IPS-20b (cell line): ENCODE measurements around the gene HUS1.
A peak's percentile ranks its signal among the peaks of the same experiment; 100 is the strongest.
"Not testable (repeated sequence)": the region's sequence is repeated elsewhere in the genome, so short reads cannot be mapped to it uniquely, and the experiment has no call there.

Experiments used
- H3K27ac ChIP-seq: one replicate; pipeline ENCODE4 v1.5.1; 2013; ENCODE audit warnings: low read length
- H3K27me3 ChIP-seq: 2 replicates; pipeline ENCODE4 v1.6.1; 2013; ENCODE audit warnings: mild to moderate bottlenecking, low read length, inconsistent platforms; ENCODE audit not compliant: insufficient read depth
- H3K36me3 ChIP-seq: 2 replicates; pipeline ENCODE4 v1.6.1; 2013; ENCODE audit warnings: low read depth, mild to moderate bottlenecking, inconsistent platforms, low read length, moderate library complexity; ENCODE audit not compliant: insufficient read depth
- H3K4me1 ChIP-seq: 2 replicates; pipeline ENCODE4 v1.6.1; 2013; ENCODE audit warnings: mild to moderate bottlenecking, control low read depth, inconsistent platforms, low read length, moderate library complexity; ENCODE audit not compliant: insufficient read depth
- H3K4me3 ChIP-seq: 2 replicates; pipeline ENCODE4 v1.5.1; 2013; ENCODE audit warnings: mild to moderate bottlenecking, low read length, inconsistent platforms
- H3K9ac ChIP-seq: 2 replicates; pipeline ENCODE4 v1.6.1; 2013; ENCODE audit warnings: low read depth, mild to moderate bottlenecking, inconsistent platforms, low read length, moderate library complexity
- H3K9me3 ChIP-seq: 2 replicates; pipeline ENCODE4 v1.6.1; 2013; ENCODE audit warnings: mild to moderate bottlenecking, low read depth, low read length, inconsistent platforms; ENCODE audit not compliant: insufficient read depth

HUS1 gene

DNA sequence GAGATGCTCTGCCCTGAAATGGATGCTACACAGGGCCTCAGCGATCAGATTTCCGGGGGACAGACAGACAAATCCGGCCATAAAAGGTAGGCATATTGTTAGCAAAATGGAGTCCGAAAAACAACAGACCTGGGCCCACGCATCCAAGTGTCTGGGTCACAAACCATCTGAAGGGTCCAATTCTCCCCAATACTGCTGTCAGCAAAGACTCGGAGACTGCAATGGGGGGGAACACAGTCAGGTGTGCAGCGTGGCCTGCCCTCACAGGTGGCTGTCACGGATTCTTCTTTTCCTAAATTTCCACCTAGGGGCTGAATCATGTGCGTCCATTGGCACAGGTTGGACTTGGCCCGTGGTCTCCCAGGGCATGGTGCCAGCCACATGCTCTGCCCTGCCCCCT, 44.1 kb downstream of the HUS1 start:
- Histone ChIP-seq H3K9ac (no peak overlapping the region), H3K36me3 (no peaks in the 10 kb centered on the region), H3K27ac (no peak overlapping the region), H3K4me1 (peaks cover 4% of the 10 kb centered on the region; the same call in 1 of the 2 replicates), H3K9me3 (no peaks in the 10 kb centered on the region), H3K27me3 (no peaks in the 10 kb centered on the region), H3K4me3 (no peak overlapping the region)

DNA sequence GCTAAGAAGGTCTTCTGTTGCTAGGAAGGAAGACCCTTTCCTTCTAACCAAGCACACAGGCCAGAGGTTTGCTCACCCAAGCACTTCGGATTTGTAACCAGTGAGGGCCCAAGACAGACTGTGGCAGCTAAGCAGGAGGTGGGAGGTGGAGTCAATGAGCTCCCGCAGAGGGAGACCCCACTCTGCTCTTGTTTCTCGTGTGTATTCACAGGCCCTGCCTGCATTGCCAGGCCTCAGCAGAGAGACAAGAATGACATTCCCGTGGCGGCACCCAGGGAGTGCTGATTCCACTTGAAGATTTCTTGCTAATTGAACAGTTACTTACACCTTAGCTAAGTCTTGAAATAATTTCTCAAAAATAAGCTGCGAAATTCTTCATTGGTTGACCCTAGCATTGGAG, 44.6 kb downstream of the HUS1 start:
- Histone ChIP-seq H3K27me3 (no peaks in the 10 kb centered on the region), H3K4me3 (no peak overlapping the region), H3K36me3 (no peaks in the 10 kb centered on the region), H3K9ac (no peak overlapping the region), H3K27ac (no peak overlapping the region), H3K4me1 (peaks cover 4% of the 10 kb centered on the region; the same call in 1 of the 2 replicates), H3K9me3 (no peaks in the 10 kb centered on the region)

GRCh38 chr7:47933215-47933614, 46.2 kb downstream of the HUS1 start:
- no peak overlapping the region for H3K4me3 ChIP-seq
- H3K27ac ChIP-seq: no peak overlapping the region
- H3K9ac ChIP-seq: no peak overlapping the region
- no peaks in the 10 kb centered on the region for H3K27me3 ChIP-seq
- no peaks in the 10 kb centered on the region for H3K9me3 ChIP-seq
- H3K36me3 ChIP-seq: no peaks in the 10 kb centered on the region
- peaks cover 4% of the 10 kb centered on the region; the same call in 1 of the 2 replicates for H3K4me1 ChIP-seq

- peaks cover 4% of the 10 kb centered on the region; the same call in 1 of the 2 replicates for H3K4me1 ChIP-seq
- no peaks in the 10 kb centered on the region for H3K36me3 ChIP-seq
- no peak overlapping the region for H3K9ac ChIP-seq
- H3K27ac ChIP-seq: no peak overlapping the region
- no peaks in the 10 kb centered on the region for H3K9me3 ChIP-seq
- H3K4me3 ChIP-seq: no peak overlapping the region
- no peaks in the 10 kb centered on the region for H3K27me3 ChIP-seq
Observed at GRCh38 chr7:47932466-47933037, 46.9 kb downstream of the HUS1 start.

DNA sequence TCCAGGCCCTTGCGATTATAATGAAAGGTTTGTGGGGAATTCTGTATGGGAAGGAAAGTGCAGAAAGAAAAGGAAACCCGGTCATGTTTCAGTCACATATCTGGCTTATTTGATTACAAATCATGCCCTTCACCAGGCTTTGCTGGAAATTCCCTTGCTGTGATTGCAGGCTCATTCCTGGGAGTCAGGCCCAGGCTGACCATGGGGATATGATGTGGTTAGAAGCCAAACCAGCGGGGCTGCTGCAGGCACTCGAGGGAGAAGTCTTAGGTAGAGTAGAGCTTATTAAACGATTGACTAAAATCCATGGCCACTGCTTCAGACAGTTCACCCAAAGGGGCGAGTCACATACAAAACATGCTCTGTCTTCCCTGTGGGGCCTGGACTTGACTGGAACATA, 47.4 kb downstream of the HUS1 start:
- H3K4me1 ChIP-seq: peaks cover 4% of the 10 kb centered on the region; the same call in 1 of the 2 replicates
- no peak overlapping the region for H3K4me3 ChIP-seq
- no peaks in the 10 kb centered on the region for H3K27me3 ChIP-seq
- H3K9ac ChIP-seq: no peak overlapping the region
- no peak overlapping the region for H3K27ac ChIP-seq
- H3K9me3 ChIP-seq: no peaks in the 10 kb centered on the region
- no peaks in the 10 kb centered on the region for H3K36me3 ChIP-seq

- Histone ChIP-seq H3K4me3 (no peak overlapping the region), H3K9me3 (no peaks in the 10 kb centered on the region), H3K9ac (no peak overlapping the region), H3K27me3 (no peaks in the 10 kb centered on the region), H3K27ac (no peak overlapping the region), H3K36me3 (no peaks in the 10 kb centered on the region), H3K4me1 (no peaks in the 10 kb centered on the region; the same call in 1 of the 2 replicates)
Observed at GRCh38 chr7:47931005-47932004, 48.1 kb downstream of the HUS1 start.

GRCh38 chr7:47924266-47924665, 55.1 kb downstream of the HUS1 start:
- no peak overlapping the region for H3K9ac ChIP-seq
- H3K36me3 ChIP-seq: no peaks in the 10 kb centered on the region
- no peaks in the 10 kb centered on the region for H3K27me3 ChIP-seq
- no peak overlapping the region for H3K4me3 ChIP-seq
- H3K27ac ChIP-seq: no peak overlapping the region
- H3K4me1 ChIP-seq: no peaks in the 10 kb centered on the region; the same call in 1 of the 2 replicates
- no peaks in the 10 kb centered on the region for H3K9me3 ChIP-seq

DNA sequence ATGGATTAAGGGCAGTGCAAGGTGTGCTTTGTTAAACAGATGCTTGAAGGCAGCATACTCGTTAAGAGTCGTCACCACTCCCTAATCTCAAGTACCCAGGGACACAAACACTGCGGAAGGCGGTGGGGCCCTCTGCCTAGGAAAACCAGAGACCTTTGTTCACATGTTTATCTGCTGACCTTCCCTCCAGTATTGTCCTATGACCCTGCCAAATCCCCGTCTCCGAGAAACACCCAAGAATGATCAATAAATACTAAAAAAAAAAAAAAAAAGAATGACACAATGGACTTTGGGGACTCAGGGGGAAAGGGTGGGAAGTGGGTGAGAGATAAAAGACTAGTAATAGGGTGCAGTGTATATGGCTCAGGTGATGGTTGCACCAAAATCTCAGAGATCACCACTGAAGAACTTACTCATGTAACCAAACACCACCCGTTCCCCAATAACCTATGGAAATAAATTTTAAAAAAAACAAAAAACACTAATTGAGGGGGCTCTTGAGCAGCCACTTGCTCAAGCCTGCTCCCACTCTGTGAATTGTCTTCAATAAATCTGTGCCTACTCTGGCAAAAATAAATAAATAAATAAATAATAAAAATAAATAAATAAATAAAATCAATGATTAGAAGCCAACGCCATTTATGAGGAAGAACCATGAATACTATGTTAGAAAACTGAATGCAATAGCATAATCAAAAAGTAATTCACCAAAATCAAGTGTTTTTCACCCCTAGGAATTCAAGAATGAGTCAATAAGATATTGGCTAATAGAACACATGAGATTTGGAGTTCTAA, 56.1 kb downstream of the HUS1 start:
- H3K27ac ChIP-seq, H3K9me3 ChIP-seq, H3K4me3 ChIP-seq, H3K9ac ChIP-seq, H3K36me3 ChIP-seq, H3K4me1 ChIP-seq, H3K27me3 ChIP-seq: not testable (repeated sequence)

GRCh38 chr7:47916514-47916913, 62.9 kb downstream of the HUS1 start:
- not testable (repeated sequence) for H3K4me3 ChIP-seq, H3K4me1 ChIP-seq, H3K9ac ChIP-seq, H3K27me3 ChIP-seq, H3K27ac ChIP-seq, H3K9me3 ChIP-seq, H3K36me3 ChIP-seq

- Histone ChIP-seq H3K4me1 (peaks cover 8% of the 10 kb centered on the region; the same call in 1 of the 2 replicates), H3K27me3 (no peaks in the 10 kb centered on the region), H3K9me3 (no peaks in the 10 kb centered on the region), H3K9ac (no peak overlapping the region), H3K4me3 (no peak overlapping the region), H3K36me3 (no peaks in the 10 kb centered on the region), H3K27ac (no peak overlapping the region)
Observed at GRCh38 chr7:47915616-47915976, 63.8 kb downstream of the HUS1 start.

- H3K4me1 ChIP-seq: peaks cover 8% of the 10 kb centered on the region; the same call in 1 of the 2 replicates
- no peaks in the 10 kb centered on the region for H3K27me3 ChIP-seq
- H3K36me3 ChIP-seq: no peaks in the 10 kb centered on the region
- H3K9me3 ChIP-seq: no peaks in the 10 kb centered on the region
- H3K4me3 ChIP-seq: no peak overlapping the region
- H3K9ac ChIP-seq: peak overlapping the region; percentile 22; the same call in 1 of the 2 replicates
- H3K27ac ChIP-seq: no peak overlapping the region
Observed at GRCh38 chr7:47914717-47915615, 64.4 kb downstream of the HUS1 start.
